MCF 10A (cell line): Measurements from ENCODE around the gene SGPP2. TPM values are rescaled to one million over a fixed set of nuclear protein-coding genes. Genes with fewer than 3 reads are reported as not detected.

Source experiments
- BruUV-seq: library from RNA; stranded (reverse); fragments of 400-500 nt; replicated peaks from 2 replicates; lab custom pipeline; 2021; lab: Mats Ljungman, UMichigan
- CTCF ChIA-PET: fragments of 300-600 bp; sonication (Branson Sonifier 250); formaldehyde crosslinking; extraction: SDS; loops from one replicate; lab custom pipeline; 2021; ENCODE audit warnings: antibody characterized with exemption, inconsistent platforms; lab: Yijun Ruan, JAX
- POLR2A ChIA-PET: fragments of 300-600, 350-650 bp; sonication (Branson Sonifier 250); formaldehyde crosslinking; extraction: SDS; loops from one replicate; lab custom pipeline; 2020; ENCODE audit warnings: antibody characterized with exemption, inconsistent platforms; lab: Yijun Ruan, JAX
- DNase-seq: peaks from one replicate; pipeline ENCODE4 v3.0.0-alpha.2; 2018; ENCODE audit not compliant: unreplicated experiment
- H3K27ac Mint-ChIP-seq: one replicate; pipeline ENCODE4 v1.8.0; 2022; ENCODE audit warnings: mild to moderate bottlenecking, low read depth, mixed read lengths; ENCODE audit not compliant: unreplicated experiment
- H3K27me3 Mint-ChIP-seq: one replicate; pipeline ENCODE4 v1.8.0; 2022; ENCODE audit warnings: mixed read lengths; ENCODE audit not compliant: insufficient read depth, unreplicated experiment
- H3K36me3 Mint-ChIP-seq: one replicate; pipeline ENCODE4 v1.8.0; 2022; ENCODE audit warnings: mild to moderate bottlenecking, moderate library complexity, mixed read lengths; ENCODE audit not compliant: insufficient read depth, unreplicated experiment
- H3K4me1 Mint-ChIP-seq: one replicate; pipeline ENCODE4 v1.8.0; 2022; ENCODE audit warnings: mixed read lengths; ENCODE audit not compliant: insufficient read depth, unreplicated experiment
- H3K4me3 Mint-ChIP-seq: one replicate; pipeline ENCODE4 v1.8.0; 2022; ENCODE audit warnings: mild to moderate bottlenecking, moderate library complexity, mixed read lengths; ENCODE audit not compliant: unreplicated experiment
- H3K9me3 Mint-ChIP-seq: one replicate; pipeline ENCODE4 v1.8.0; 2022; ENCODE audit warnings: mixed read lengths; ENCODE audit not compliant: unreplicated experiment
- intact Hi-C: fragments of 100-400 bp; cut with micrococcal nuclease; formaldehyde crosslinking; loops from 2 replicates; pipeline ENCODE4 v1.14.1; 2022
- total RNA-seq: library from RNA; stranded (reverse); gene quantifications from 2 replicates; pipeline ENCODE4 v1.2.3, GENCODE V29; 2022
- TF ChIP-seq, protein P1 (sequence below): fragments of 200-600 bp; IDR thresholded peaks from one replicate; pipeline ENCODE4 v1.8.0; 2022; ENCODE audit warnings: antibody characterized with exemption, mild to moderate bottlenecking; ENCODE audit not compliant: unreplicated experiment

SGPP2 gene
- total RNA-seq, 1 experiment from 2014 or later = 47.4 TPM

DNA sequence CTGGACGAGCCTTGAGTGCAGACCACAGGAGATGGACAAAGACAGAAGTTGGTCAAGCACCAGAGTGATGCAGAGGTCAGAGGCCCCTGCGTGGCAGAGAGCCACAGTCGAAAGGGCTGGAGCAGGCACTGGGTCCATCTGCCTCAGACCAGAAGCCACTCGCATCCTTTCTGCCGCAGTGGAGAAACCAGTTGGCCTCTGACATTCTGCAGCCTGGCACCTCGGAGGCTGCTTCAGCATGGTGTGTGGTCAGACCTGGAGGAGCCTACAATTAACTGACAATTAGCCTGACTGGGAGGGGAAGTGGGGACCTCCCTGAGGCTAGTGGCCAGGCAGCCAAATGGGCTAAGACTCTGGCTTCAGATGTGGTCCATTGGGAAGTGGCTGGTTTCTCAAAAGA, 111.1 kb downstream of the SGPP2 start:
- no peaks in the 10 kb centered on the region for H3K9me3 Mint-ChIP-seq
- no peak for DNase-seq
- no peak overlapping the region for H3K4me3 Mint-ChIP-seq
- TF ChIP-seq, protein P1, sequence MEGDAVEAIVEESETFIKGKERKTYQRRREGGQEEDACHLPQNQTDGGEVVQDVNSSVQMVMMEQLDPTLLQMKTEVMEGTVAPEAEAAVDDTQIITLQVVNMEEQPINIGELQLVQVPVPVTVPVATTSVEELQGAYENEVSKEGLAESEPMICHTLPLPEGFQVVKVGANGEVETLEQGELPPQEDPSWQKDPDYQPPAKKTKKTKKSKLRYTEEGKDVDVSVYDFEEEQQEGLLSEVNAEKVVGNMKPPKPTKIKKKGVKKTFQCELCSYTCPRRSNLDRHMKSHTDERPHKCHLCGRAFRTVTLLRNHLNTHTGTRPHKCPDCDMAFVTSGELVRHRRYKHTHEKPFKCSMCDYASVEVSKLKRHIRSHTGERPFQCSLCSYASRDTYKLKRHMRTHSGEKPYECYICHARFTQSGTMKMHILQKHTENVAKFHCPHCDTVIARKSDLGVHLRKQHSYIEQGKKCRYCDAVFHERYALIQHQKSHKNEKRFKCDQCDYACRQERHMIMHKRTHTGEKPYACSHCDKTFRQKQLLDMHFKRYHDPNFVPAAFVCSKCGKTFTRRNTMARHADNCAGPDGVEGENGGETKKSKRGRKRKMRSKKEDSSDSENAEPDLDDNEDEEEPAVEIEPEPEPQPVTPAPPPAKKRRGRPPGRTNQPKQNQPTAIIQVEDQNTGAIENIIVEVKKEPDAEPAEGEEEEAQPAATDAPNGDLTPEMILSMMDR = no peak
- intact Hi-C loops = no loop called here
- BruUV-seq = no TSS peak
- CTCF ChIA-PET = no interaction called here
- POLR2A ChIA-PET = no interaction called here
- H3K27me3 Mint-ChIP-seq = no peaks in the 10 kb centered on the region
- no peaks in the 10 kb centered on the region for H3K4me1 Mint-ChIP-seq
- peaks cover 100% of the 10 kb centered on the region for H3K36me3 Mint-ChIP-seq
- no peak overlapping the region for H3K27ac Mint-ChIP-seq

DNA sequence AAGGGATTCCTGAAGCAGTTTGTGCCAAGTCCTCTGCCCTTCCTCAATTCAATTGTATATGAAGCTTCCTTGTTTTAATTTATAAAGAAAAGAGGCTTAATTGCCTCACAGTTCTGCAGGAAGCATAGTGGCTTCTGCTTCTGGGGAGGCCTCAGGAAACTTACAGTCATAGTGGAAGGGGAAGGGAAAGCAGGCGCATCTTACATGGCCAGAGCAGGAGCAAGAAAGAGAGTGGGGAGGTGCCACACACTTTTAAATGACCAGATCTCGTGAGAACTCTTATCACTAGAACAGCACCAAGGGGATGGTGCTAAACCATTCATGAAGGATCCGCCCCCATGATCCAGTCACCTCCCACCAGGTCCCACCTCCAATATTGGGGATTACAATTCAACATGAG, 114.2 kb downstream of the SGPP2 start:
- H3K9me3 Mint-ChIP-seq = no peaks in the 10 kb centered on the region
- H3K27me3 Mint-ChIP-seq = no peaks in the 10 kb centered on the region
- BruUV-seq = no TSS peak
- ChIA-PET CTCF (no interaction called here), POLR2A (no interaction called here)
- no peak overlapping the region for H3K4me3 Mint-ChIP-seq
- no peaks in the 10 kb centered on the region for H3K4me1 Mint-ChIP-seq
- TF ChIP-seq, protein P1 = no peak
- intact Hi-C loops = no loop called here
- no peak overlapping the region for H3K27ac Mint-ChIP-seq
- peaks cover 95% of the 10 kb centered on the region for H3K36me3 Mint-ChIP-seq
- DNase-seq = no peak

DNA sequence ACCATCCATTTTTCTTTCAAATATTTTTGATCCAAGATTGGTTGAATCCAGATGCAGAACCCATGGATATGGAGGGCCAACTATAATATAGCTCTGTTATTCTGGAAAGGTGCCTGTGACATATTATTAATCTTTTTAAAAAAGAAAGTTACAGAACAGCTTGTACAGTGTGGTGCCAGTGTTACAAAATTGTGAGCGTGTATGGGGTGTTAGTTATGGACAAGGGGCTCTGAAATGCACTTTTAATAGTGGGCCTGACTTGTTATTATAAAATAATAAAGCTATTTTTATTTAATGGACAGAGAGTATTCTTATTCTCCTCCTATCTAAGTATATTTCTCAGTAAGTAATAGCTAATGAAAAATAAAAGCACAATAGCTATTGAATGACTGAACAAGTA, 120.3 kb downstream of the SGPP2 start:
- no peak for DNase-seq
- BruUV-seq = no TSS peak
- TF ChIP-seq, protein P1 = no peak
- Mint-ChIP-seq H3K4me3 (no peak overlapping the region), H3K36me3 (peaks cover 74% of the 10 kb centered on the region), H3K4me1 (peaks cover 5% of the 10 kb centered on the region), H3K9me3 (no peaks in the 10 kb centered on the region), H3K27me3 (no peaks in the 10 kb centered on the region), H3K27ac (no peak overlapping the region)
- intact Hi-C loops = no loop called here
- ChIA-PET POLR2A (interaction anchor here (0.8 to 1.9 kb wide), 3 partner anchors 25 to 226 kb away, joined by 3 to 6 read pairs (median 6); no protein-coding TSS in a partner anchor), CTCF (interaction anchor here (0.6 to 1.3 kb wide), 6 partner anchors 9 to 486 kb away, joined by 3 to 10 read pairs (median 4); no protein-coding TSS in a partner anchor)

DNA sequence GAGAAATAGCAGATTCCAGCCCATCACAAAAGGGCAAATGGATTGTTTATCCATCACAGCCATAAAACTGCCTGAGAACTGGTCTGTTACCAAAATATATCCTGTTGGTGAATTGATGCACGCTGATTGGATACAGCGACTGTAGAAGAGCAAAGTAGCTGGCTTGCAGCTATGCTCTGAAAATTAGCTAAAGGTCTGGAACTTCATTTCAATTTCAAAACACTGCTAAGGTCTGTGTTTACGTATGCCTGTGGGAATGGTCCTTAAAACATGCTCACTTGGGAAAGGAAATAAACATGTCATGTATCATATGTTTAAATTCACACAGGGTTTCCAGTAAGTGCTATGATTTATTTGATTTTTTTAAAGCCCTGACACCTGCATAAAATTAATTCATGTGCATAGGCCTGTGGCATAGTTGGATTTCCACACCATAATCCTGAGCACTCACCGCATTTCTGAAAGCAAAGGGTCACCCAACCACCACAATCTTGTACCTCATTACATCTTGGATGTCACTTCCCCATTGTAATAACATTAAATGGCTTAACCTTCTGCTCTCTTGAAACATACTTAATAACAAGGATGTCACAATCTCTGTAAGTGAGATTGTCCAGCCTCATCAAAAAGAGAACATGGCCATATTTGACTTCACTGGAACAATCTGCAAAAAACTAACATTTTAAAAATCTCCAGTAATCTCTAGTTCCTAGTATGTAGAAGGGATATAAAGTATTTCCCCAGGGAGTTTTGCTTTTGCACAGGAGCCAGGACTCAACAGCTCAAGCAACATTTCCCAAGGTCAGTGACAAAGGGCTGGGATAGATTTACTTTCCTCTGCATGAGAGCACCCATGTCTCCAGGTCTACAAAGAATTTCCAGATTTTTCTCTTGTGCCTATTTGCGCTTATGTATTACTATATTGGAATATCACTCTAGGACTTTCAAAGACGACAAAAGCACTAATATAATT, 121.8 kb downstream of the SGPP2 start:
- POLR2A ChIA-PET = interaction anchor here (0.6 to 1.9 kb wide), 2 partner anchors 59 to 228 kb away, joined by 4 to 6 read pairs; no protein-coding TSS in a partner anchor
- no TSS peak for BruUV-seq
- peaks cover 8% of the 10 kb centered on the region for H3K4me1 Mint-ChIP-seq
- no peaks in the 10 kb centered on the region for H3K27me3 Mint-ChIP-seq
- intact Hi-C loops = no loop called here
- no peak overlapping the region for H3K4me3 Mint-ChIP-seq
- H3K27ac Mint-ChIP-seq = peak overlapping the region; percentile 12
- CTCF ChIA-PET = interaction anchor here (0.6 to 1.1 kb wide), 4 partner anchors 17 to 521 kb away, joined by 4 to 5 read pairs (median 5); no protein-coding TSS in a partner anchor
- TF ChIP-seq, protein P1 = no peak
- H3K36me3 Mint-ChIP-seq = peaks cover 64% of the 10 kb centered on the region
- no peak for DNase-seq
- no peaks in the 10 kb centered on the region for H3K9me3 Mint-ChIP-seq
